ENCODE data around the gene SKIDA1. TPM values are rescaled to one million over a fixed set of nuclear protein-coding genes. Genes with fewer than 3 reads are reported as not detected.

The SKIDA1 gene
- total RNA-seq, 4 donors from 2014 or later, result 0.39 to 5.2 (median 2.3) TPM

- peak overlapping the region; percentile 72 to 97 (median 96) for H3K27ac ChIP-seq
- DNase-seq (ENCODE audit: low spot score in 2 of 2), result peak; percentile 43 to 48
- no peak for TF ChIP-seq EP300 (IDR thresholded peaks at IDR 0.05)
- peak in 1 of 2 donors; percentile 37 for TF ChIP-seq POLR2A (IDR thresholded peaks at IDR 0.05)
- peak in 1 of 5 experiments; percentile 6 for TF ChIP-seq CTCF (IDR thresholded peaks at IDR 0.05)
- H3K4me3 ChIP-seq, result peak overlapping the region; percentile 71 to 88 (median 76)
- H3K36me3 ChIP-seq, result peaks cover 0 to 32% (median 5%) of the 10 kb centered on the region in 3 donors
- whole genome bisulfite sequencing, 2 donors, result 1 to 2% methylated on average over 7 to 52 of the region's 96 CpGs
- peaks cover 0 to 38% (median 10%) of the 10 kb centered on the region in 4 donors for H3K4me1 ChIP-seq
- no peaks in the 10 kb centered on the region for H3K27me3 ChIP-seq
- H3K9me3 ChIP-seq, result no peaks in the 10 kb centered on the region
Measured at GRCh38 chr10:21534604-21535493, 9.4 kb upstream of the SKIDA1 start.

GRCh38 chr10:21534280-21534586 is 8.8 kb upstream of the SKIDA1 start:
- no peak for DNase-seq (ENCODE audit: low spot score in 2 of 2)
- no peak for TF ChIP-seq POLR2A (IDR thresholded peaks at IDR 0.05)
- TF ChIP-seq CTCF (IDR thresholded peaks at IDR 0.05), result no peak
- TF ChIP-seq EP300 (IDR thresholded peaks at IDR 0.05), result no peak
- no peaks in the 10 kb centered on the region for H3K27me3 ChIP-seq
- whole genome bisulfite sequencing, 2 donors, result 1 to 3% methylated on average over 15 to 22 of the region's 26 CpGs
- H3K27ac ChIP-seq, result peak overlapping the region; percentile 72 to 97 (median 96)
- H3K36me3 ChIP-seq, result peaks cover 0 to 26% (median 0%) of the 10 kb centered on the region in 3 donors
- no peaks in the 10 kb centered on the region for H3K9me3 ChIP-seq
- H3K4me1 ChIP-seq, result peaks cover 0 to 36% (median 10%) of the 10 kb centered on the region in 4 donors
- peak overlapping the region; percentile 71 to 88 (median 76) for H3K4me3 ChIP-seq

- Histone ChIP-seq H3K9me3 (no peaks in the 10 kb centered on the region), H3K27ac (peak within 1 kb of the TSS; percentile 72 to 99 (median 96)), H3K4me1 (peaks cover 0 to 36% (median 10%) of the 10 kb centered on the region in 4 donors), H3K36me3 (peaks cover 0 to 20% (median 0%) of the 10 kb centered on the region in 3 donors), H3K4me3 (peak within 1 kb of the TSS; percentile 71 to 88 (median 76)), H3K27me3 (no peaks in the 10 kb centered on the region)
- peak; percentile 83 to 84 for DNase-seq (ENCODE audit: low spot score in 2 of 2)
- TF ChIP-seq POLR2A (IDR thresholded peaks at IDR 0.05) (peak; percentile 69 to 86), EP300 (IDR thresholded peaks at IDR 0.05) (peak; percentile 26 to 87), CTCF (IDR thresholded peaks at IDR 0.05) (peak in 3 of 5 experiments; percentile 13 to 75 (median 72))
- WGBS, 2 donors, result 1% methylated on average over 21 to 27 of the region's 74 CpGs
Measured at GRCh38 chr10:21533467-21534279, 8.2 kb upstream of the SKIDA1 start, which contains the start of gene MLLT10. MLLT10 (plus strand) TSS chr10:21534232; CDS start chr10:21534645, 413 bp downstream.

GRCh38 chr10:21532694-21533466 is 7.4 kb upstream of the SKIDA1 start:
- TF ChIP-seq EP300 (IDR thresholded peaks at IDR 0.05) (no peak), CTCF (IDR thresholded peaks at IDR 0.05) (no peak), POLR2A (IDR thresholded peaks at IDR 0.05) (no peak)
- H3K4me1 ChIP-seq, result peaks cover 0 to 41% (median 10%) of the 10 kb centered on the region in 4 donors
- H3K9me3 ChIP-seq, result no peaks in the 10 kb centered on the region
- no peaks in the 10 kb centered on the region for H3K27me3 ChIP-seq
- H3K36me3 ChIP-seq, result peaks cover 0 to 13% (median 0%) of the 10 kb centered on the region in 3 donors
- 26 to 30% methylated on average over 10 of the region's 10 CpGs for WGBS, 2 donors
- H3K27ac ChIP-seq, result peak overlapping the region; percentile 72 to 99 (median 96)
- peak overlapping the region; percentile 60 to 88 (median 72) for H3K4me3 ChIP-seq
- no peak for DNase-seq (ENCODE audit: low spot score in 2 of 2)

Data from tibial nerve (tissue), 4 donors.